ENCODE measurements around the gene SYT17. TPM values are rescaled to one million over a fixed set of nuclear protein-coding genes. Genes with fewer than 3 reads are reported as not detected.

SYT17 gene
- total and polyA plus RNA-seq, 8 donors = 2.9 to 37.1 (median 10.7) TPM

DNA sequence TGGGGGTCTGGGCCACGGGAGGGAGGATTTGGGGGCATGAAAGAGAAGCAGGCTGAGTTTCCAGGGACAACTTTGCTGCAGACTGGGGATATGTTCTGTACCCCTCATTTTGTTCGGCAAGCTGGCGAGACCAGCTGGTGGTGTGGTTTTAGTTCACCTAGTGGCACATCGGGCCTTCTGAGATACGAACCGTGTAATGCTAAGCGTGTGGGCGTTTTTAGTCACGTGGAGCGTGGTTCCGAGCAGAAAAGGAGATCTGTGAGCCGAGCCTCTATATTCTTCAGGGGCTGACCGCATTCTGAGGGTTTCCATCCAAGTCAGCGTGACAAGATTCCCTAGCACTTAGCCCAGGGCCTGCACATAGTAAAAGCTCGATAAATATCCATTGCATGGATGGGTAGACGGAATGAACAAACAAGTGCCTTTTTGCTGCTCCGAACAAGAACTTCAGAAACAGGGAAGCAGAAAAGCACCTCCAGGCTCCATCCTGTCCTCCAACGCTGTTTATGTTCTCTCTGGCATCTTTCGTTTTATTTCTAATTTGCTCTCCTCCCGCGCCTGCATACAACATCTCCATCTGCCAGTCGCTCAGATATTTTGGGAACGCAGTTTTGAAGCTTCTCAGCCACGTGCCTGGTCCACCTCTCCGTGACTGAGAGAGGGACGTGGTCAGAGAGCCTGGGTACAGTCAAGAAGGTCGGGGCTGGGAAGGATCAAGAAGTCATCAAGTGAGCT is 5.8 kb downstream of the SYT17 start:
- TF ChIP-seq POLR2A (IDR thresholded peaks at IDR 0.05) (no peak), POLR2AphosphoS5 (IDR thresholded peaks at IDR 0.05) (no peak), EP300 (IDR thresholded peaks at IDR 0.05) (no peak)
- TF ChIP-seq, protein P1, sequence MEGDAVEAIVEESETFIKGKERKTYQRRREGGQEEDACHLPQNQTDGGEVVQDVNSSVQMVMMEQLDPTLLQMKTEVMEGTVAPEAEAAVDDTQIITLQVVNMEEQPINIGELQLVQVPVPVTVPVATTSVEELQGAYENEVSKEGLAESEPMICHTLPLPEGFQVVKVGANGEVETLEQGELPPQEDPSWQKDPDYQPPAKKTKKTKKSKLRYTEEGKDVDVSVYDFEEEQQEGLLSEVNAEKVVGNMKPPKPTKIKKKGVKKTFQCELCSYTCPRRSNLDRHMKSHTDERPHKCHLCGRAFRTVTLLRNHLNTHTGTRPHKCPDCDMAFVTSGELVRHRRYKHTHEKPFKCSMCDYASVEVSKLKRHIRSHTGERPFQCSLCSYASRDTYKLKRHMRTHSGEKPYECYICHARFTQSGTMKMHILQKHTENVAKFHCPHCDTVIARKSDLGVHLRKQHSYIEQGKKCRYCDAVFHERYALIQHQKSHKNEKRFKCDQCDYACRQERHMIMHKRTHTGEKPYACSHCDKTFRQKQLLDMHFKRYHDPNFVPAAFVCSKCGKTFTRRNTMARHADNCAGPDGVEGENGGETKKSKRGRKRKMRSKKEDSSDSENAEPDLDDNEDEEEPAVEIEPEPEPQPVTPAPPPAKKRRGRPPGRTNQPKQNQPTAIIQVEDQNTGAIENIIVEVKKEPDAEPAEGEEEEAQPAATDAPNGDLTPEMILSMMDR (IDR thresholded peaks at IDR 0.05) = no peak
- DNase-seq = no peak
- WGBS, 5 donors = 88 to 92% (median 91%) methylated on average over 27 of the region's 27 CpGs
- H3K4me1 ChIP-seq = peaks cover 0 to 28% (median 9%) of the 10 kb centered on the region in 4 donors
- no peak overlapping the region for H3K27ac ChIP-seq
- H3K4me3 ChIP-seq = no peak overlapping the region
- intact Hi-C loops (cut with DNase I; ENCODE audit: low total_unique reads) = no loop called here
- peaks cover 0 to 9% (median 0%) of the 10 kb centered on the region in 4 donors for H3K36me3 ChIP-seq
- H3K27me3 ChIP-seq = peaks cover 0 to 13% (median 8%) of the 10 kb centered on the region in 3 donors
- no peaks in the 10 kb centered on the region for H3K9me3 ChIP-seq

DNA sequence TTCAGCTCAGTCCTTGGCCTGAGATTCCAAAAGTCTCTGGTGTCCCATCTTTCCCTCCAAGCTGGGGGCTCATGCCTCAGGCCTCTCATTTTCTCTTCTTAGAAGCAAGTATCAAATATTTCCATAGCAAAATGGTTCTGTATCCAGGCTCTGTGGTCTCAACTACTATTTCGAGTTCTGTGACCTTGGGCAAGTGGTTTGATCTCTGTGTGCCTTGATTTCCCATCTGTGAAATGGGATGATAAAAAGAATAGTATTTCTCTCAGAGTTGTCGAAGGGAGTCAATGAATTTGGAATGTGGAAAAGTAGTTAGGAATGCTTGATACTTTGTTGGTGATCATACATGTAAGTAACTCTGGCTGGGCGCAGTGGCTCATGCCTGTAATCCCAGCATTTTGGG is 6.4 kb downstream of the SYT17 start:
- intact Hi-C loops (cut with DNase I; ENCODE audit: low total_unique reads) = no loop called here
- H3K27ac ChIP-seq = no peak overlapping the region
- peaks cover 0 to 21% (median 3%) of the 10 kb centered on the region in 4 donors for H3K4me1 ChIP-seq
- no peak for DNase-seq
- H3K4me3 ChIP-seq = no peak overlapping the region
- H3K27me3 ChIP-seq = peaks cover 0 to 6% (median 1%) of the 10 kb centered on the region in 3 donors
- peaks cover 0 to 9% (median 0%) of the 10 kb centered on the region in 4 donors for H3K36me3 ChIP-seq
- TF ChIP-seq, protein P1 (IDR thresholded peaks at IDR 0.05) = no peak
- no peak for TF ChIP-seq POLR2AphosphoS5 (IDR thresholded peaks at IDR 0.05)
- TF ChIP-seq EP300 (IDR thresholded peaks at IDR 0.05) = no peak
- no peak for TF ChIP-seq POLR2A (IDR thresholded peaks at IDR 0.05)
- H3K9me3 ChIP-seq = no peaks in the 10 kb centered on the region
- 87 to 96% (median 95%) methylated on average over 3 of the region's 3 CpGs for WGBS, 5 donors

DNA sequence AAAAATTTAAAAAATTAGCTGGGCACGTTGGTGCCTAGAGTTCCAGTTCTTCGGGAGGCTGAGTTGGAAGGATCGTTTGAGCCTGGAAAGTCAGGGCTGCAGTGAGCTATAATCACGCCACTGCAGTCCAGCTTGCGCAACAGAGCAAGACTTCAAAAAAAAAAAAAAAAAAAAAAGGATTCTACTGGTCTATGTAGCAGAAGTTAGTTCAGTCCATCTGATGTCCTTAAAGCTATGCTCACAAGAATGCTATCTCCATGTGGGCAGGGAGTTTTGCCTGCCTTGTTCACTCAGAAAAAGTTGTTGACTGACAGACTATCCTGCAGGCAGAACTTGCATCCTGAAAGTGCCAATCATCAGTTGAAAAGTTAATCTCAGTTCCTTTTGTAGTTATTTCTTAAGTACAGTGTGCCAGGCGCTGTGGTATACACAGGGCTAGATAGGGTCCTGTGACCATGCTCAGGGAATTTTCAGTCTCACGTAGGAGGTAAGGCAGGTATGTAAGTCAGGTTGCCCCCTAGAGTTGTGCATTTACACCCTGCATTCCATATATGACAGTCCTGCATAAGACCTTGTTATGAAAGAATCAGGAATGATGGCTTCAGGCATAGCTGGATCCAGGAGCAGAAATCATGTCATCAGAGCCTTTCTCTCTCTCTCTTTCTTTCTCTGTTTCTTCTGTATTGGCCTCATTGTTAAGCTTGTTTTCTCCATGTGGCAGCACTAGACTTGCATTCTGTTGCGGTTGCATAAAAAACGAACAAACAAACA is 7.6 kb downstream of the SYT17 start:
- no peaks in the 10 kb centered on the region for H3K9me3 ChIP-seq
- H3K27ac ChIP-seq = no peak overlapping the region
- TF ChIP-seq POLR2A (IDR thresholded peaks at IDR 0.05) (no peak), POLR2AphosphoS5 (IDR thresholded peaks at IDR 0.05) (no peak), EP300 (IDR thresholded peaks at IDR 0.05) (no peak)
- TF ChIP-seq, protein P1 (IDR thresholded peaks at IDR 0.05) = no peak
- WGBS, 5 donors = 80 to 91% (median 85%) methylated on average over 9 of the region's 9 CpGs
- intact Hi-C loops (cut with DNase I; ENCODE audit: low total_unique reads) = no loop called here
- no peaks in the 10 kb centered on the region for H3K27me3 ChIP-seq
- H3K4me1 ChIP-seq = peaks cover 0 to 18% (median 2%) of the 10 kb centered on the region in 4 donors
- H3K4me3 ChIP-seq = no peak overlapping the region
- peaks cover 0 to 11% (median 0%) of the 10 kb centered on the region in 4 donors for H3K36me3 ChIP-seq
- no peak for DNase-seq

DNA sequence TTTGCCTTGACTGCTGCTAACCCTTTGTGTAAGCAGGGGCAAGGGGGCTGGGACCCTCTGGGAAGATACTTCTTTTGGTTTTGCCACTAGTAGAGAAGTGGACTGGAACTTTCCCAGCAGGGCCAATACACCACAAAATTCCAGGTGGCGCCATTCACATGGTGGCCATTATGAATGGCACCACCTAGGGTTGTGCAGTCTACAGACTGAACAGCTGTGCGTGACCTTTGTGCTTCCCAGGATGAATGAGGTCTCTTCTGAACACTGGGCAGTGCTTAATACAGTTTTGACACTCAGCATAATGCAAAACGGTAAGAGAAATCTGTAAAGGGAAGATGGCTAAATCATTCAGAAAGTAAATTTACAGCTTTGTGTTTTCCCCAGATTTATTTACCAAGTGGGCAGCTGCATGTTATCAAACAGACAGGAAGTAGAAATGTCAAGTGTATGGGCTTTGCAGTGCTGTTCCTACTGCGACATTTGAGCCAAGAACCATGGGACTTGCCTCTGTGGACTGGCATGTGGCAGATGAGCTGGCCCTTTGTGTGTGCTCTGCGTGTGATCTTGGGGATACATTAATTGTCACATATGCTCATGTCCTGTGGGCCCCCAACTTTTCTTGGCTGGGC is 9.2 kb downstream of the SYT17 start:
- H3K27ac ChIP-seq = no peak overlapping the region
- 70 to 77% (median 73%) methylated on average over 5 of the region's 5 CpGs for WGBS, 5 donors
- intact Hi-C loops (cut with DNase I; ENCODE audit: low total_unique reads) = no loop called here
- no peak overlapping the region for H3K4me3 ChIP-seq
- no peak for TF ChIP-seq POLR2AphosphoS5 (IDR thresholded peaks at IDR 0.05)
- no peak for TF ChIP-seq POLR2A (IDR thresholded peaks at IDR 0.05)
- no peak for TF ChIP-seq EP300 (IDR thresholded peaks at IDR 0.05)
- TF ChIP-seq, protein P1 (IDR thresholded peaks at IDR 0.05) = no peak
- no peaks in the 10 kb centered on the region for H3K27me3 ChIP-seq
- no peak for DNase-seq
- H3K9me3 ChIP-seq = no peaks in the 10 kb centered on the region
- H3K4me1 ChIP-seq = peaks cover 0 to 16% (median 2%) of the 10 kb centered on the region in 4 donors
- H3K36me3 ChIP-seq = peaks cover 0 to 23% (median 2%) of the 10 kb centered on the region in 4 donors
